GM18909 (cell line): ENCODE data around the gene NSMF.

Source experiments
- ATAC-seq: cut with Tn5 transposase; IDR thresholded peaks from one replicate; pipeline ENCODE4 v1.9.1; 2021; ENCODE audit warnings: mild to moderate bottlenecking; ENCODE audit not compliant: unreplicated experiment, poor library complexity

Gene NSMF

GRCh38 chr9:137398561-137399468, 60.3 kb downstream of the NSMF start:
- ATAC-seq, result no peak

GRCh38 chr9:137397675-137398423, 61.3 kb downstream of the NSMF start:
- no peak for ATAC-seq
